GM21367 (cell line): ENCODE results near the gene ITGA3.
A peak's percentile ranks its signal among the peaks of the same experiment; 100 is the strongest.

Experiments used
- ATAC-seq: cut with Tn5 transposase; IDR thresholded peaks from one replicate; pipeline ENCODE4 v1.9.1; 2021; ENCODE audit not compliant: unreplicated experiment

ITGA3 gene

DNA sequence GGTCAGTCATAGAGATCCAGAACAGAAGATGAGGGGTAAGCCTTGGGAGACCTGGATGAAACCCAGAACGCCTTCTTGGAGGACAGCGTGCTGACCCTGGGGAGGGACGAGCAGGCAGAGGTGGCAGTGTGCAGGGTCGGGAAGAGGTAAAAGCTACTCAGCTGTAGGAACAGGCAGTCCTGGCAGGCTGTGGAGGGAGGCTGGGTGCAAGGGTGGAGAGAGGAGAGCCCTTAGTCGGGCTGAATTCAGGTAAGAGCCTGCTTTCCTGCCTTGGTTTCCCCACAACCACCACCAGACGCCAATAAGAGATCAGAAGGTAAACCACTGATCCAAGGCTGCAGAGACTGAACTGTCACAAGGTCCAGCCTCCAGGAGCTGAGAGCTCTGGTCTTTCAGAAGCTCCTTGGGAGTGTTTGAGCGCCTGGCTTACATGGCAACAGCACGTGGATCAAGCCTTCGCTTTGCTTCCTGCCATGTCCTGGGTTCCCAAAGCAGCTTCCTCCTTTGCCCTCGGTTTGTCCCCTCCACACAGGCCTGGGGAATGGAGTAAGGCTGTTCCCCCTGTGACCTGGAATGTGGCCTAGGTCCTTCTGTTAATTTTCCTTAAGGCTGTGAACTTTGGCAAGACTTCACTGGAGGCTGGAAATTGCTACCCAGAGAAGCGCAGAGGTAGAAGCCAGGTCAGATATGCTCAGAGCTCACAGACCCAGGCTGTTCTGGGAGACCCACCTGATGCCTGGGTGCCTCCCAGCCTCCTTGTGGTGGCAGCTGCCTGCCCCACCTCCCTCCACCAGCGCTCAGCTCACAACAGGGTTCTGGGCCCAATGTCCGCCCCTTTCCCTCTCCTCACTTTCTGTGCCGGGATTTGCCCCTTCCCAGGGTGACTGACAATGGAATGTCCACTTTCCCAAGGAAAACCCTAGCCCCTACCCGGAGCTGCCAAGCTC lies 35.3 kb downstream of the ITGA3 start:
- ATAC-seq: no peak

DNA sequence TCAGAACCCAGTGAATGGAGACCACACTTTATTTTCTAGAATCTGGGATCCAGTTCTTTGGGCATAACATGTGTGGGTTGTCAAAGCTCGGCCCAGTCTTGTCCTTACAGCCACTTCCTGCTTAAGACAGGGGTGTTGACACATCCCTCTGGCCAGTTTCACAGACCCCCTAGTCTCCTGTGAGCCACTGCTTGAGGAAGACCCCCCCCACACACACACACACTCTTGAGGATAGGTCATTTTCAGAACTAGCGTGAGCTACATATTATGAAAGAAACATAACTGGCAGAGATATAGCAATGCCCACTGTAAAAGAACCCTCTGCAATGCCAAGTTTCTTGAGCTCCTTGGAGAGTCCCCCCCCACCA lies 36.0 kb downstream of the ITGA3 start:
- ATAC-seq: no peak

DNA sequence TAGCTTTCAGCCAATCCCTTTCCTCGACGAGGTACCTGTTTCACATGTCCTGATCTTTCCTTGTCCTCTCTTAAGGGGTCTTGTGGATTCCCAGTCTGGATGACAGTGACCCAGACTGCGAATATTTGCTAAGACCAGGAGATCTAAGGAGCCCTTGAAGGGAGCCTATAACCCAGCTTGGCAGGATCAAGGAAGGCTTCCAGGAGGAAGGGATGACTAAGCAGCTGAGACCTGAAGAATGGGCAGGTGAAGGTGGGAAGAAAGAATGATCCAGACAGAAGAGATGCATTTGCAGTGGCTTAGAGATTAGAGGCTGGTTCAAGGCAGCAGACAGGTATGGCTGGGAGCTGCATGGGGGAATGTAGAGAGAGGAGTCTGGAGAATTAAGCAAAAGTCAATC lies 37.3 kb downstream of the ITGA3 start:
- no peak for ATAC-seq

DNA sequence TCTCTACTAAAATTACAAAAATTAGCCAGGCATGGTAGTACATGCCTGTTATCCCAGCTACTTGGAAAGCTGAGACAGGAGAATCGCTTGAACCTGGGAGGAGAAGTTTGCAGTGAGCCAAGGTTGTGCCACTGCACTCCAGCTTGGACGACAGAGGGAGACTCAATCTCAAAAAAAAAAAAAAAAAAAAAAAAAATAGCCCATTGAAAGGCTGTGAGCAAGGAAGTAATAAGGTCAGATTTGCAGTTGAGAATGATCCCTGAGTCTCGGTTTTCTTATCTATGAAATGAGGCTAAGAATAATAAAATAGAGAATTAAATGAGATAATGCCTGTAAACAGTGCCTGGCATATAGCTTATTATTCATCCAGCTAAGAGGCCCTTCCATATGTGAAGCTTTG lies 37.9 kb downstream of the ITGA3 start:
- no peak for ATAC-seq

DNA sequence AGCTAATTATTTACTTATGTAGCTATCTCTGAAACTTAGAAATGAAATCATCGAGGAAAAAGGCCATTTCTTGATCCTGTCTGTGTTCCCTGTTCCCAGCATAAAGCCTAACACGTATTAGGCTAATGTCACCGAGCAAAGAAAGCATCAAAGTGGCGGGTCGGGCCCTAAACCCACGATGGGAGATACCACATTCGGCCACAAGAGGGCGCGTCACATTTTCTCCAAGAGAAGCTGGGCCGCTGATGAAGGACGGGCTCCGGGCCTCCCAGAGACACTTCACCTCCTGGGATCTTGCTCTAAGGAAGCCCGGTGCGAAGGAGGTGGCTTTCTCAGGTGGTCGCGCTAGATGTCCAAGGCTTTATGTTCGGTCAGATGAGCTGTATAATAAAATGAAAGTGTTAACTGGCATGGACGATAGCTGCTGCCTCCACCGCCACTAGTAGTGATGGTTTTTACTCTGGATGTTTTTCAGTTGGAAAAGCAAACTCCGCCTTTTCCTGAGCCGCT lies 38.4 kb downstream of the ITGA3 start:
- no peak for ATAC-seq

DNA sequence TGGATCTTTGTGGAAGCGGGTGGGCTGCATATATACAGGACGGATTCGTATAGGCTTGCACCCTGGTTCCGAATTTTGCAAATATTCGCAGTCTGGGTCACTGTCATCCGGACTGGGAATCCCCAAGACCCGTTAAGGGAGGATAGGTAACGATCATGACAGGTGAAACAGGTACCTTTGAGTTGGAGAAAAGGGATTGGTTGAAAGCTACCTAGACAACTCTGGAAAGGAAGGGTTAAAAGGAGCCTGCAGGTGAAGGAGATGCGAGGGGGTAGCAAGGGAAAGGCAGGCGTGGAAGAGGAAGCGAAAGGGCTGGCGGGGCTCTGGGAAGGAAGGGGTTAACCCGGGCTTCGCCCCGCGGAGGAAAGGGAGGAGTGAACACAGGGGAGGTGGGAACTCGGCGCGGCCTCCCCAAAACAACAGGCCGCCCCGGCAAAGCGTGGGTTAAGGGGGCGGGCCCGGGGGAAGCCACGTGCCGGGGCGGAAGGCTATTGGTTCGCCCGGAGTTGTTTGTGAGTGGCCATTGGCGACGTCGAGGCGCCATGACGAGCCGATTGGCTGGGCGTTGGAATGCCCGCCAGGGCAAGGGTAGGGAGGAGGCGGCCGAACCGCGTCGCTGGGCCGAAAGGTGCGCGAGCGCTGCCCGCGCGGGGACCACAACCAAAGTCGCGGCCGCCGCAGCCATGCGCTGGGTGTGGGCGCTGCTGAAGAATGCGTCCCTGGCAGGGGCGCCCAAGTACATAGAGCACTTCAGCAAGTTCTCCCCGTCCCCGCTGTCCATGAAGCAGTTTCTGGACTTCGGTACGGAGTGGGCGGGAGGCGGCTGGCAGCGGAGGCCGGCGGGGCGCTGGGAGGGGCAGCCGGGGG lies 39.1 kb downstream of the ITGA3 start, which contains the start of gene PDK2:
Gene PDK2, plus strand, starts transcription at position 599 of the 867 bp plus-strand sequence. Its CDS starts 85 bp downstream, at position 684.
- peak; percentile 76 for ATAC-seq

DNA sequence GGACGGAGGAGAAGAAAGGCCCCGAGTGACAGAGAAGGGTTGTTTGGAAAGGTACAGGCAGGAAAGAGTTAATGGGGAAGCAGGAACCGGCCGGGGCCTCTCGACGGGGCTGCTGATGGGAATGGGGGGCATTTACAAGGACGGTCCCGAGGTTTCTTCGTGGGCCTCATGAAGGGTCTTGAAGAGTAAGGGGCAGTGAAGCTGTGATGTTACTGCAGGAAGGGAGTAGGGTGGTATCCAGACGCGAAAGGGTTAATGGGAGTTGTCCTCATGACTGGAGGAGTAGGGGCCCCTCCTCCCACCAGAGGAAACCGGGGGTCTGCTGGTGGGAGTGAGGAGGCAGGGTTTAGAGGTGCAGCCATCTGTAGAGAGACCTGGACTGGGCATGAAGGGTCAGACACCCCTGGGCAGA lies 39.7 kb downstream of the ITGA3 start:
- no peak for ATAC-seq

DNA sequence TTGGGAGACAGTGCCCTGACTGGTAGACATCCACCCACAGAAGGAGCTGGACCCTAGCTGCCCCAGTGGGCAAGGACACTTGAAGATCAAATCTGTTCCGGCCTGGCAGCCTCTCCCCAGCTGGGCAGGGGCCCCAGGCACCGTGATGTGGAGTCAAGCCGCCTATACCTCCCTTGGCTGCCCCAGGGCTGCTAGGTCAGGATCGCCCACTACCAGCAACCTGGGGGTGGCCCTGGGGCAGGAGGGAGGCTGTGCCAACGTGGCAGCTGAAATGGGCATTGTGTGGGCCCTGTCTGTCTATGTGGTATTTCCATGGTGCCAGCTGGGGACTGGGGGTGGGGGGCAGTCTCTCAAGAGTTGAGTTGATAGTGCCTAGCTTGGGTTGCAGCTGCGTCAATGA lies 40.2 kb downstream of the ITGA3 start:
- ATAC-seq: no peak

DNA sequence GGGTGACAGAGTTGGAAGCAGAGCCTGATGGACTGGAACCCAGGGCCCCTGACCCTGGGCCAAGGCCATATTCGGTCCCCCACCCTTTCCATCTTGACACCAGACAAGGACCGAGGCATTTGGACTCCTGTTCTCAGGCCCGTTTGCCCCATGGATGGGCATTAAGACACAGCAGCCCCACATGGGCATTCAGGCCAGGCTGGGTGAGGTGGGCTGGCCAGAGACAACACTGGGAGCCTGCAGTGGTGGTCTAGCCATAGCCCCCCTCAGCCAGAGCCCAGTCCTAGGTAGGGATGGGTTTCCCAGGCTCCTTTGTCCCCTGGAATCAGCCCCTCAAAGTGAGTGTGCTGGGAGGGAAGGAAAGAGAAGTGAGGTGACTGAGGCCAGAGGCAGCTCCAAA lies 40.8 kb downstream of the ITGA3 start:
- ATAC-seq: no peak

DNA sequence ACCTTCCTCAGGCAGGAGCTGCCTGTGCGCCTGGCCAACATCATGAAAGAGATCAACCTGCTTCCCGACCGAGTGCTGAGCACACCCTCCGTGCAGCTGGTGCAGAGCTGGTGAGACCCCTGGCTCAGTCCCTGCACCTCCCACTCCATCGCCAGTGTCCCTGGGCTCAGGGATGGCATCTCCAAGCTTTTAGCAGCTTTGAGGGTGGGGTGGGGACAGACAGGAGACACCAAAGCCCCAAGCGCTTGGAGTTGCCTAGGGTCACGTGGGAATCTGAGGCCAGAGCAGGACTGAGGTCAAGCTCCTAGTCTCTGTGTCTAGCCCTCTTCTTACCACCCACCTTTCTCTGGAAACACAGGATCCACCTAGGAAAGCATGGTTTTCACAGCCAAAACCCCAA lies 41.5 kb downstream of the ITGA3 start:
- ATAC-seq: no peak

DNA sequence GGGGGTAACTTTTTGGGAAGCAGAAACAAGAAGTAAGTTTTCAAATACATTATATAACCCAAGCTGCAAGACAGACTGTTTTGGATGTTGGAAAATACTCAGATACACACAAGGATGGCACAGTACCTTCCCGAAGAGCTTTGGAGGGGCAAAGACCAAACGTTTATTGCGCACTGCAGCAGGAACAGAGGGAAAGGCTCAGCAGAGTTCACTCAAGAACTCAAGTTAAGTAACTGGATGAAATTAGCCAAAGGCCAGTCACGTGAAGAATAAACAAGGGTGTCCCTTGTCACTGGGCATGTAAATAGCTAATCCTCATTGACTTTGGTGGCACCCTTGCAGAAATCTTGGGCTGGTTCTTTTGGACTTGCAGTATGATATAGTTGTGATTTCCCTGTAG lies 42.0 kb downstream of the ITGA3 start:
- ATAC-seq: no peak

DNA sequence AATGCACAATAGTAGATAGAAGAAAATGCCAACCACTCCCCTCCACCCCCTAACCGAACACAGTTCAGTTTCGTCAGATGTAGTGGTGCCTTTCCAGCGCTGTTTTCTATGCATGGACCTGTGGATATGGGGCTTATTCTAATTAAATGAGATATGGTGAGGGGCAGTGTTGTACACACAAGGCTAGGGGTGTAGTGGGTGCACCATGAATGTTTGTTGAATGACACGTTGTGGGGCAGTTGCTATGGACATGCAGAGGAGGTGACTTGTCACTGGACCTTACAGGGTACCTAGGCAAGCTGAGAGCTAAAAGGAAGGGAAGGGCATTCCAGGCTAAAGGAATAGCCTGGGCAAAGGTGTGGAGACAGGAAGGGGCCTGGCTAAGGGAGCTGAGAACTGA lies 42.7 kb downstream of the ITGA3 start:
- no peak for ATAC-seq

DNA sequence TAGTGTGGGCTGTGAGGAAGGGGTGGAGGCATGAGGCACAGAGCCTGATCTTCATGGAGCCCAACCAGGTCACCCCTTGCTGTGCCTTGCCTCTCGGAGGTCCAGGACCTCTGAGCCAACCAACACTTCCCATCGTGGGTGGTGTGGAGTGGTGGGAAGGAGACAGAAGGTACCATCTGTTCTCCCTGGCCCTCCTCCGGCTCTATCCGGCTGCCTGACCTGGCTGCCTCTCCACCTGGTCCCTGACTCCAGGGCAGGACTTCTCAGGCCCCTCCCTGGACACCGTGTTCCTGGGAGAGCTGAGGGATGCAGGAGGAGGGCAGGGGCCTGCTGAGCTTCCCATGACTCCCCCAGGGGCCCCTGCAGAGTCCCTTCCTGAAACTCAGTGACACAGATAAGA lies 43.1 kb downstream of the ITGA3 start:
- no peak for ATAC-seq

DNA sequence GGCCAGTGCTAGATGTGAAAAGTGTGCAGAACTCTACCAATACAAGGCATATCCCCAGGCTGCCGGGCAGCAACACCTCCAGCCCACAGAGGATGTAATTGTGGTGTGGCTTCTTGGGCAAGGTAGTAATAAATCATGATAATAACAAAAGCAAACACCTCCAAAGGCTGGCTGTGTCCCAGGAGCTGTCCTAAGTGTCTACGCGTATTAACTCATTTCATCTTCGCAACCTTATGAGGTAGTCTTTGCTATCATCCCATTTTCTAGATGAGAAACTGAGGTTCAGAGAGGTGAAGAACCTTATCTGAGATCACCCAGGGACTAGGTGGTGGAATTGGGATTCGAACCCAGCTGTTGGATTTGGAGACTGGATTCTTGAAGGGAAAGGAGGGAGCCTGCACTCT lies 44.6 kb downstream of the ITGA3 start:
- ATAC-seq: no peak

DNA sequence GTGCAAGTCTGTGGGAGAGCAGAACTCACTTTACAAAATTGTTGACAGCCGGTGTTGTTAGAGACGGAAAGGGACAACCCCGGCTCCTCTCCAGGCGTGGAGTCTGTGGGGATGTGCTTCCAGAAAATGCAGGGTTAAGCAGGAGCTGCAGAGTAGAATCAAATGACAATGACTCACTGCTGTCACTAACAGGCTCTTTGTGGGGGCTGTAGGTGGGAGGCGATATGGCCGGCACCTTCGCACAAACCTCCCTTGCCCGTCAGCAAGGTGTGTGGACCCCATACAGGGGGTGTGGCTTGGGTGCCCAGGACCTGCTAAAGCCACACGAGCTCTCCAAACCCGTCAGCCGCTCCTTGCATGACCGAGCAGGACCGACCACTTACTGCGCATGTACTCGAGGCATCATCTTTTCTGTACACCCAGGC lies 45.0 kb downstream of the ITGA3 start:
- no peak for ATAC-seq

DNA sequence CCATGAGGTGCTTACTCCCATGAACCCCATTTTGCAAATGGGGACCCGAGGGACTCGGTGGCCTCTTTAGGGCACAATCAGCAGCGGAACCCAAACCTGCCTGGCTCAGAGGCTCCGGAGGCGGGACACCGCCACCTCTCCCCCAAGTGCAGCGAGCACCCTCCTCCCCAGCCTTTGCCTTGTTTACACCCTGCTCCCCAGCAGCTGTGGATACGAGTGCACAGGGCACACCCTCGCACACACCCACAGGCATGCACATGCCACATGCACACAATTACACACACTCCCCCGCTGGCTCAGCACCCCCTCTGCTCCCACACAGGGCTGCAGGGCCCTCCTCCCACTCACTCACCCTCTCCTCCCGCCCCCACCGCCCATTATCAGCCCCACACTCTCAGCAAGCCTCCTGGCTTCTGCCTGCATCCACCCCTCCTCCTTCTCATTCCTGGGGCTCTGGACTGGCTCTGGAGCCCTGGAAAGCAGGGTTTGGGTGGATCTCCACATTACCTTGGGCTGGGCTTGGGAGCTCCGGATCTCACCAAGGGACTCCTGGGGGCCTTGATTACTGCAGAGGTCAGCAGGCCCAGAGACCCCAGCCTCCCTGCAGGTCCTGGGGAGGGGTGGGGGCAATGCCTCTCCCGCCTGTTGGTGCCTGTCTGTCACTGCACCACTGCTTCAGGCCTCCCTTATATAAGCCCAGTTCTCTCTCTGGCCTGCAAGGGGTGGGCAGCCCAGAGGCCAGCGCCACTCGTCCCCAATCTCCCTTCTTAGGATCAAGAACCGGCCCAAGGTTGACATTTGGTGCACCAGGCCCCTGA lies 45.6 kb downstream of the ITGA3 start:
- no peak for ATAC-seq

DNA sequence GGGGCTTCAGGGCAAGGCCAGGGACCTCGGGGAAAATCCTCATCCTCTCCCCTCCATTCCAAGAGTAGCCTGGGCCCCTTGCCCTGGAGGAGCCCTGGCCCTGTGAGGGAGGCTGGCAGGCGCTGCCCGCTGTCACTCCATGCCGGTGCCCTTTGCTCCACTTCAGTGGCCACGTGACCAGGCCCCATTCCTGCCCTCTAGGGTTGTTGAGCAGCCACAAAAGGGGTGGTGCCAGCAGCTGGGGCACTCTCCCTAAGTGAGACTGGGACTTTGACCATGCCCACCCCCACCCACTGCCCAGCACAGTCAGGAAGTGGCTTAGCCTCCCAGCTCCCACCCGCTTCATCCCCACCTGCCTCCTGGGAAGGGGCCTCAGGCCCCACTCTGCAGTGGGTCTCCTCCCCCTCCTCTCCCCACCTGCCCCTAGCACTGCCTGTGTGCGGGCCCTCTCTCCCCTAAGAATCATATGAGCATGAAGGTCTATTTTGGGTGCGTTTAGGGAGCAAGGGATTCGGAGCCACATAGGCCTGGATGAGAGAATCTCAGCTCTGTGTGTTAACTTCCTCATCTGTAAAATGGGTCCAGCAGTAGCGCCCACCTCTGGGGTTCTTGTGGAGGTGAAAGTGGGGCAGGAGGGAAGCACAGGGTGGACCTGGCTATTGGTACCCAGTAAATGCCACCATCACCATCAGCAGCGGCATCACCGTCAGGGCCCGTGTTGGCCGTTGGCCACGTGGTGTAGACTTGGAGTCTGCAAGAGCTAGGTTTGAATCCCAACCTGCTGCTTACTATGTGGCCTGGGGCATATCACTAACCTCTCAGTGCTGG lies 46.5 kb downstream of the ITGA3 start:
- ATAC-seq: no peak

DNA sequence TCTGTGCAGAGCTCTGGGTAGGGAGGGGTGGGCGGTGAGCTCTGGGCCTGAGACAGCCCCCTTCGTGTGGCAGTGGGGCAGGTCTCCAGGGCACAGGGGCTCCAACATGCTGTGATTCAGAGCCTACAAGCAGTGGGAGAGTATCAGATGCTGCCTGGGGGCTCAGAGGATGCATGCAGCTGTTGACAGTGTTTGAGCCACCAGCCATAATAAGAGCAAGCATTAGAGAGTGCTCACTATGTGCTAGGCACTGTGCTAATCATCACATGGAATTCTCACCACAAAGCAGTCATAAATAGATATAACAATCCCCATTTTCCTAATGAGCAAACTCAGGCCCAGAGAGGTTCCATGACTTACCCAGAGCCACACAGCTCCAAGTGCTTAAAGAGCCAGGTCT lies 47.3 kb downstream of the ITGA3 start:
- no peak for ATAC-seq

DNA sequence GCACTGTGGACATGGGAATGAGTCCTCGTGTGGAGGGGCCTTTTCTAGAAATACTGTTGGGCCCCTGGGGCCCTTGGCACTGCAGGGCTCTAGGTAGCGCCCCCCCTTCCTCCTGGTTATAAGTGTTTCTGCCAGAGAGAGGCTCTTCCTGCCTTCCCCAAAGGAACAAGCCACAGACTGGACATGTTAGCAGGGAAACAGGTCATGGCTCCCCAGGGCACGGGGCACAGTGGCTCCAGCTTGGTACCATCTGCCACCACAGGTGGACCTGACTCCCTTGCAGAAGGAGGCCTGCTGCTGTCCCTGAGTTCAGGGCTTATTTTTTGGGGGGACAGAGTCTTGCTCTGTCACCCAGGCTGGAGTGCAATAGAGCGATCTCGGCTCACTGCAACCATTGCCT lies 48.0 kb downstream of the ITGA3 start:
- ATAC-seq: no peak

DNA sequence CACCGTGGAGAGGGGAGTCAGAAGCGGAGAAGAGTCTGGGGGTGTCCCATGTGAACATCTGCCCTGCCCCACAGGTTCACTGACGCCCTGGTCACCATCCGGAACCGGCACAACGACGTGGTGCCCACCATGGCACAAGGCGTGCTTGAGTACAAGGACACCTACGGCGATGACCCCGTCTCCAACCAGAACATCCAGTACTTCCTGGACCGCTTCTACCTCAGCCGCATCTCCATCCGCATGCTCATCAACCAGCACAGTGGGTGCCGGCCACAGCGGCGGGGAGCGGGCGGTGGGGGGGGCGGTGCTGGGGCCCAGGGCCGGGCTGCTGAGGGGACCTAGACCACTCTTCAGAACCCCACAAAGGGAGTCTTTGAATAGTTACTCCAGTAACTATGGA lies 49.9 kb downstream of the ITGA3 start:
- ATAC-seq: no peak
